ENCODE results near the gene EBF4.

DNA sequence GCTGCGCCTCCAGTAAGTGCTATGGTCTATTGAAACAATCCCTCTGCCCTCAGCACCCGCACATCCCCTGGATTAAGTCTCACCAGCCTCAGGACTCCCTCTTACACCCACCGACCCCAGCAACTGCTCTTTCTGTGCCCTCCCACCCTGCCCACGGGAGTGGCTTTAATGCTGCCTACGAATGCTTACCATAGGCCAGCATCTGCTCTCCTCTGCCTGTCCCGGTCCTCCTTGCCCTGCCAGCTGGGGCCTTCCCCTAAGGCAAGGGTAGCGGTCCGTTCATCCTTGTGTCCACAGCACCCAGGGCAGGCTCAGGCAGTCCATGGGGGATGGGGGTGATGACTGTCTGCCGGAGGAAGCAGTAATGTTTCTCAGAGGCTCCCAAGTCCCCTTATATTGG lies 4.1 kb downstream of the EBF4 start:
- TF ChIP-seq POLR2A (IDR thresholded peaks at IDR 0.05; ENCODE audit: low read length) (no peak), GATA1 (IDR thresholded peaks at IDR 0.05; ENCODE audit: low read depth, low read length) (no peak)
